T-helper 22 cell (primary cell): Measurements from ENCODE around the gene MESD.

Experiments
- DNase-seq: peaks from one replicate; pipeline ENCODE4 v3.0.0-alpha.2; 2020; ENCODE audit warnings: low read depth

MESD gene

GRCh38 chr15:81014446-81015093, 25.0 kb upstream of the MESD start:
- DNase-seq, result no peak

- no peak for DNase-seq
Measured at GRCh38 chr15:81013396-81013929, 23.8 kb upstream of the MESD start.

- DNase-seq, result no peak
Measured at GRCh38 chr15:81012588-81012987, 23.0 kb upstream of the MESD start.

- no peak for DNase-seq
Measured at GRCh38 chr15:81011593-81011992, 22.0 kb upstream of the MESD start.

GRCh38 chr15:81010086-81010485, 20.5 kb upstream of the MESD start:
- DNase-seq, result no peak

GRCh38 chr15:81008312-81008711, 18.7 kb upstream of the MESD start:
- DNase-seq, result no peak

GRCh38 chr15:81007428-81008064, 17.9 kb upstream of the MESD start:
- DNase-seq, result no peak

GRCh38 chr15:81006124-81006523, 16.5 kb upstream of the MESD start:
- no peak for DNase-seq

GRCh38 chr15:81003097-81003350, 13.4 kb upstream of the MESD start:
- no peak for DNase-seq

GRCh38 chr15:81002331-81003096, 12.9 kb upstream of the MESD start:
- DNase-seq, result no peak

GRCh38 chr15:81002009-81002330, 12.4 kb upstream of the MESD start:
- no peak for DNase-seq

GRCh38 chr15:81001152-81002008, 11.8 kb upstream of the MESD start:
- peak; percentile 53 for DNase-seq

- DNase-seq, result peak; percentile 79
Measured at GRCh38 chr15:81000624-81001151, 11.1 kb upstream of the MESD start, which contains the start of gene TLNRD1. Gene TLNRD1 (plus strand): TSS chr15:81000923. CDS start chr15:81002272, 1,349 bp downstream.

GRCh38 chr15:81000144-81000623, 10.6 kb upstream of the MESD start:
- no peak for DNase-seq

GRCh38 chr15:80999623-81000036, 10.0 kb upstream of the MESD start:
- peak; percentile 52 for DNase-seq

- no peak for DNase-seq
Measured at GRCh38 chr15:80998251-80998650, 8.6 kb upstream of the MESD start.

GRCh38 chr15:80997692-80998091, 8.1 kb upstream of the MESD start:
- DNase-seq, result no peak

GRCh38 chr15:80996247-80996646, 6.6 kb upstream of the MESD start:
- no peak for DNase-seq

- no peak for DNase-seq
Measured at GRCh38 chr15:80992441-80992840, 2.8 kb upstream of the MESD start.

- DNase-seq, result no peak
Measured at GRCh38 chr15:80992006-80992405, 2.4 kb upstream of the MESD start.

- DNase-seq, result no peak
Measured at GRCh38 chr15:80991421-80991820, 1.8 kb upstream of the MESD start.

- DNase-seq, result no peak
Measured at GRCh38 chr15:80990955-80991354, 1.3 kb upstream of the MESD start.
